WTC11 (cell line): ENCODE data around the gene LIMCH1. TPM values are rescaled to one million over a fixed set of nuclear protein-coding genes. Genes with fewer than 3 reads are reported as not detected.
A peak's percentile ranks its signal among the peaks of the same experiment; 100 is the strongest.

Source experiments
- ATAC-seq: fragments of 200-7000 bp; cut with Tn5 transposase; 2 replicates; pipeline ENCODE4 v1.10.0; 2021; ENCODE audit warnings: mild to moderate bottlenecking, moderate library complexity
- CTCF ChIA-PET: fragments of 300-600 bp; sonication (Branson Sonifier 250); formaldehyde crosslinking; loops from one replicate; lab custom pipeline; 2021; ENCODE audit warnings: antibody characterized with exemption; lab: Charles Lee
- POLR2A ChIA-PET: fragments of 350-600 bp; sonication (Branson Sonifier 250); formaldehyde crosslinking; loops from one replicate; lab custom pipeline; 2021; ENCODE audit warnings: antibody characterized with exemption; lab: Charles Lee
- DNase-seq: peaks from one replicate; pipeline ENCODE4 v3.0.0; 2021; ENCODE audit warnings: low spot score
- H3K27ac Mint-ChIP-seq: 2 replicates; pipeline ENCODE4 v1.8.0; 2021; ENCODE audit warnings: mixed read lengths
- H3K27me3 Mint-ChIP-seq: 2 replicates; pipeline ENCODE4 v1.8.0; 2021; ENCODE audit warnings: low read depth, mild to moderate bottlenecking, moderate library complexity, mixed read lengths
- H3K36me3 Mint-ChIP-seq: 2 replicates; pipeline ENCODE4 v1.8.0; 2021; ENCODE audit warnings: mixed read lengths
- H3K4me1 Mint-ChIP-seq: 2 replicates; pipeline ENCODE4 v1.8.0; 2022; ENCODE audit warnings: mixed read lengths
- H3K4me3 Mint-ChIP-seq: 2 replicates; pipeline ENCODE4 v1.8.0; 2021; ENCODE audit warnings: mild to moderate bottlenecking, moderate library complexity, mixed read lengths
- H3K9me3 Mint-ChIP-seq: 2 replicates; pipeline ENCODE4 v1.8.0; 2021; ENCODE audit warnings: mixed read lengths
- ERG ChIP-seq: fragments of 250-450 bp; sonication (Bioruptor Pico); IDR thresholded peaks from 2 replicates; pipeline ENCODE4 v1.8.0; 2021; ENCODE audit warnings: mild to moderate bottlenecking
- NR1H2 ChIP-seq: sonication (generic); formaldehyde crosslinking; IDR thresholded peaks from 2 replicates; pipeline ENCODE4 v1.9.0; 2021; ENCODE audit warnings: mild to moderate bottlenecking, moderate library complexity, missing genetic modification reagents
- SMAD3 ChIP-seq: sonication (generic); formaldehyde crosslinking; IDR thresholded peaks from 2 replicates; pipeline ENCODE4 v1.8.0; 2022; ENCODE audit warnings: missing genetic modification reagents, mild to moderate bottlenecking, borderline replicate concordance
- ZBTB21 ChIP-seq: sonication (generic); formaldehyde crosslinking; IDR thresholded peaks from 2 replicates; pipeline ENCODE4 v1.8.1; 2023; ENCODE audit warnings: mild to moderate bottlenecking, missing genetic modification reagents, borderline replicate concordance
- ZNF138 ChIP-seq: sonication (generic); formaldehyde crosslinking; conservative IDR thresholded peaks from 2 replicates; pipeline ENCODE4 v1.8.1; 2022; ENCODE audit warnings: mild to moderate bottlenecking, moderate library complexity, missing genetic modification reagents
- ZNF281 ChIP-seq: sonication (generic); formaldehyde crosslinking; IDR thresholded peaks from 2 replicates; pipeline ENCODE4 v1.8.0; 2023; ENCODE audit warnings: mild to moderate bottlenecking, missing genetic modification reagents
- ZNF423 ChIP-seq: fragments of 250-450 bp; sonication (Bioruptor Pico); IDR thresholded peaks from 2 replicates; pipeline ENCODE4 v2.1.2; 2022; ENCODE audit warnings: mild to moderate bottlenecking, moderate library complexity
- total RNA-seq: library from RNA; stranded (reverse); gene quantifications from 3 replicates; pipeline ENCODE4 v1.2.3, GENCODE V29; 2021
- TF ChIP-seq, protein P1 (sequence below): sonication (generic); formaldehyde crosslinking; IDR thresholded peaks from 2 replicates; pipeline ENCODE4 v1.8.1; 2023; ENCODE audit warnings: mild to moderate bottlenecking, missing genetic modification reagents, borderline replicate concordance
- TF ChIP-seq, protein P2 (sequence below): sonication (generic); formaldehyde crosslinking; IDR thresholded peaks from 2 replicates; pipeline ENCODE4 v1.8.0; 2023; ENCODE audit warnings: missing genetic modification reagents, mild to moderate bottlenecking, borderline replicate concordance
- TF ChIP-seq, protein P3 (sequence below): fragments of 250-450 bp; sonication (Bioruptor Pico); IDR thresholded peaks from 2 replicates; pipeline ENCODE4 v1.9.0; 2021; ENCODE audit warnings: mild to moderate bottlenecking

LIMCH1 gene
- total RNA-seq, 1 experiment from 2014 or later = 0.92 TPM

GRCh38 chr4:41504167-41504818 lies 33.7 kb upstream of the LIMCH1 start:
- H3K36me3 Mint-ChIP-seq = no peaks in the 10 kb centered on the region
- CTCF ChIA-PET = interaction anchor here (0.6 kb wide), 1 partner anchor 19 kb away, joined by 3 read pairs; no protein-coding TSS in a partner anchor
- no peak overlapping the region for H3K27ac Mint-ChIP-seq
- no peak for TF ChIP-seq ZNF281 (CRISPR knock-in tag)
- TF ChIP-seq ZNF423 (CRISPR knock-in tag) = peak; percentile 38; the same call in 1 of the 2 replicates
- H3K27me3 Mint-ChIP-seq = no peaks in the 10 kb centered on the region
- DNase-seq (no peak), ATAC-seq (peak; percentile 50; the same call in 1 of the 2 replicates)
- H3K4me3 Mint-ChIP-seq = no peak overlapping the region
- POLR2A ChIA-PET = no interaction called here
- peaks cover 13% of the 10 kb centered on the region for H3K9me3 Mint-ChIP-seq
- H3K4me1 Mint-ChIP-seq = peaks cover 11% of the 10 kb centered on the region

DNA sequence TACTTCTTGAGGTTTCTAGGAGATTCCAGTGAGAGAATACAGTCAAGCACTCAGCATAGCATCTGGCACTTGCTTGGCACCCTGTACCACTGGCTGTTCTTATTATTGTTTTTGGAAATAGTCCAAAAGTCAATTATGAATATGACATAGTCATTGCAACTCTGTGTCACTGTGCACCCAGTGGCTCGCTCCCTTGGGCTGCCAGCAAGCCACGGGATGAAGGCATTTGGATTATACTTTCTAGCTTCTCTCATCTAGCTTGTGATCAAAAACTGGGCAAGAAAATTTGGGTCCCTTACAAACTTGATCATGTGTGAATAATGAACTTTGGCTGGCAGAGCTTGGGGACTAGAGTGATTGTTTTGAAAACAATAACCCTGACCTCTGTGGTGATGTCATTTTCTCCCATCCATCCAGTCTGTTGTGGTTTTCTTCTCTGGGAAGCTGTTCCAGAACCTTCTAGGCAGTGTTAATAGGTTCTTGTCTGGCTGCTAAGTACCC lies 32.7 kb upstream of the LIMCH1 start:
- ATAC-seq (no peak), DNase-seq (no peak)
- TF ChIP-seq, protein P1, sequence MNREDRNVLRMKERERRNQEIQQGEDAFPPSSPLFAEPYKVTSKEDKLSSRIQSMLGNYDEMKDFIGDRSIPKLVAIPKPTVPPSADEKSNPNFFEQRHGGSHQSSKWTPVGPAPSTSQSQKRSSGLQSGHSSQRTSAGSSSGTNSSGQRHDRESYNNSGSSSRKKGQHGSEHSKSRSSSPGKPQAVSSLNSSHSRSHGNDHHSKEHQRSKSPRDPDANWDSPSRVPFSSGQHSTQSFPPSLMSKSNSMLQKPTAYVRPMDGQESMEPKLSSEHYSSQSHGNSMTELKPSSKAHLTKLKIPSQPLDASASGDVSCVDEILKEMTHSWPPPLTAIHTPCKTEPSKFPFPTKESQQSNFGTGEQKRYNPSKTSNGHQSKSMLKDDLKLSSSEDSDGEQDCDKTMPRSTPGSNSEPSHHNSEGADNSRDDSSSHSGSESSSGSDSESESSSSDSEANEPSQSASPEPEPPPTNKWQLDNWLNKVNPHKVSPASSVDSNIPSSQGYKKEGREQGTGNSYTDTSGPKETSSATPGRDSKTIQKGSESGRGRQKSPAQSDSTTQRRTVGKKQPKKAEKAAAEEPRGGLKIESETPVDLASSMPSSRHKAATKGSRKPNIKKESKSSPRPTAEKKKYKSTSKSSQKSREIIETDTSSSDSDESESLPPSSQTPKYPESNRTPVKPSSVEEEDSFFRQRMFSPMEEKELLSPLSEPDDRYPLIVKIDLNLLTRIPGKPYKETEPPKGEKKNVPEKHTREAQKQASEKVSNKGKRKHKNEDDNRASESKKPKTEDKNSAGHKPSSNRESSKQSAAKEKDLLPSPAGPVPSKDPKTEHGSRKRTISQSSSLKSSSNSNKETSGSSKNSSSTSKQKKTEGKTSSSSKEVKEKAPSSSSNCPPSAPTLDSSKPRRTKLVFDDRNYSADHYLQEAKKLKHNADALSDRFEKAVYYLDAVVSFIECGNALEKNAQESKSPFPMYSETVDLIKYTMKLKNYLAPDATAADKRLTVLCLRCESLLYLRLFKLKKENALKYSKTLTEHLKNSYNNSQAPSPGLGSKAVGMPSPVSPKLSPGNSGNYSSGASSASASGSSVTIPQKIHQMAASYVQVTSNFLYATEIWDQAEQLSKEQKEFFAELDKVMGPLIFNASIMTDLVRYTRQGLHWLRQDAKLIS (CRISPR knock-in tag) = no peak
- TF ChIP-seq ZNF138 (CRISPR knock-in tag) = no peak
- TF ChIP-seq, protein P2, sequence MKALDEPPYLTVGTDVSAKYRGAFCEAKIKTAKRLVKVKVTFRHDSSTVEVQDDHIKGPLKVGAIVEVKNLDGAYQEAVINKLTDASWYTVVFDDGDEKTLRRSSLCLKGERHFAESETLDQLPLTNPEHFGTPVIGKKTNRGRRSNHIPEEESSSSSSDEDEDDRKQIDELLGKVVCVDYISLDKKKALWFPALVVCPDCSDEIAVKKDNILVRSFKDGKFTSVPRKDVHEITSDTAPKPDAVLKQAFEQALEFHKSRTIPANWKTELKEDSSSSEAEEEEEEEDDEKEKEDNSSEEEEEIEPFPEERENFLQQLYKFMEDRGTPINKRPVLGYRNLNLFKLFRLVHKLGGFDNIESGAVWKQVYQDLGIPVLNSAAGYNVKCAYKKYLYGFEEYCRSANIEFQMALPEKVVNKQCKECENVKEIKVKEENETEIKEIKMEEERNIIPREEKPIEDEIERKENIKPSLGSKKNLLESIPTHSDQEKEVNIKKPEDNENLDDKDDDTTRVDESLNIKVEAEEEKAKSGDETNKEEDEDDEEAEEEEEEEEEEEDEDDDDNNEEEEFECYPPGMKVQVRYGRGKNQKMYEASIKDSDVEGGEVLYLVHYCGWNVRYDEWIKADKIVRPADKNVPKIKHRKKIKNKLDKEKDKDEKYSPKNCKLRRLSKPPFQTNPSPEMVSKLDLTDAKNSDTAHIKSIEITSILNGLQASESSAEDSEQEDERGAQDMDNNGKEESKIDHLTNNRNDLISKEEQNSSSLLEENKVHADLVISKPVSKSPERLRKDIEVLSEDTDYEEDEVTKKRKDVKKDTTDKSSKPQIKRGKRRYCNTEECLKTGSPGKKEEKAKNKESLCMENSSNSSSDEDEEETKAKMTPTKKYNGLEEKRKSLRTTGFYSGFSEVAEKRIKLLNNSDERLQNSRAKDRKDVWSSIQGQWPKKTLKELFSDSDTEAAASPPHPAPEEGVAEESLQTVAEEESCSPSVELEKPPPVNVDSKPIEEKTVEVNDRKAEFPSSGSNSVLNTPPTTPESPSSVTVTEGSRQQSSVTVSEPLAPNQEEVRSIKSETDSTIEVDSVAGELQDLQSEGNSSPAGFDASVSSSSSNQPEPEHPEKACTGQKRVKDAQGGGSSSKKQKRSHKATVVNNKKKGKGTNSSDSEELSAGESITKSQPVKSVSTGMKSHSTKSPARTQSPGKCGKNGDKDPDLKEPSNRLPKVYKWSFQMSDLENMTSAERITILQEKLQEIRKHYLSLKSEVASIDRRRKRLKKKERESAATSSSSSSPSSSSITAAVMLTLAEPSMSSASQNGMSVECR (CRISPR knock-in tag) = no peak
- no peak for TF ChIP-seq SMAD3 (CRISPR knock-in tag)
- TF ChIP-seq, protein P3, sequence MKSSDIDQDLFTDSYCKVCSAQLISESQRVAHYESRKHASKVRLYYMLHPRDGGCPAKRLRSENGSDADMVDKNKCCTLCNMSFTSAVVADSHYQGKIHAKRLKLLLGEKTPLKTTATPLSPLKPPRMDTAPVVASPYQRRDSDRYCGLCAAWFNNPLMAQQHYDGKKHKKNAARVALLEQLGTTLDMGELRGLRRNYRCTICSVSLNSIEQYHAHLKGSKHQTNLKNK (CRISPR knock-in tag) = no peak
- TF ChIP-seq ERG (CRISPR knock-in tag) = no peak
- no peak for TF ChIP-seq ZBTB21 (CRISPR knock-in tag)
- no peak for TF ChIP-seq NR1H2 (CRISPR knock-in tag)
- H3K4me1 Mint-ChIP-seq = peaks cover 11% of the 10 kb centered on the region
- H3K4me3 Mint-ChIP-seq = no peak overlapping the region
- H3K27ac Mint-ChIP-seq = no peak overlapping the region
- H3K36me3 Mint-ChIP-seq = no peaks in the 10 kb centered on the region
- ChIA-PET CTCF (no interaction called here), POLR2A (no interaction called here)
- no peaks in the 10 kb centered on the region for H3K27me3 Mint-ChIP-seq
- H3K9me3 Mint-ChIP-seq = peaks cover 13% of the 10 kb centered on the region
